Measurements from ENCODE around the gene TRMT61A. TPM values are rescaled to one million over a fixed set of nuclear protein-coding genes. Genes with fewer than 3 reads are reported as not detected.

Gene TRMT61A
- total and polyA plus RNA-seq, 2 of the 13 experiments (the other 11 are each of a cell fraction or from before 2014, with no cell fraction given), result 6.5 to 13.6 TPM

- H3K27me3 ChIP-seq (ENCODE audit: control insufficient read depth in 1 of 2, insufficient read depth in 2 of 2, low read length in 2 of 2), result peaks cover 2 to 14% of the 10 kb centered on the region in 2 experiments; a peak in 2 of 5 replicates
- H4K20me1 ChIP-seq (ENCODE audit: insufficient read depth, low read length), result no peaks in the 10 kb centered on the region
- POLR2A ChIA-PET, result interaction anchor here (1.3 kb wide), 1 partner anchor 17 kb away, joined by 4 read pairs; no protein-coding TSS in a partner anchor
- H3K4me3 ChIP-seq (replicated peaks in 1 of 3; ENCODE audit: insufficient read depth in 1 of 3, low read depth in 2 of 3, low read length in 3 of 3), result no peak overlapping the region
- FAIRE-seq (no peak), DNase-seq (ENCODE audit: low spot score) (no peak), ATAC-seq (no peak)
- TF ChIP-seq AGO2 (optimal IDR thresholded peaks at IDR 0.05; ENCODE audit: low read depth, low read length) (peak; percentile 33), DZIP1 (CRISPR knock-in tag; IDR thresholded peaks at IDR 0.05) (no peak)
- TF ChIP-seq, protein P1, sequence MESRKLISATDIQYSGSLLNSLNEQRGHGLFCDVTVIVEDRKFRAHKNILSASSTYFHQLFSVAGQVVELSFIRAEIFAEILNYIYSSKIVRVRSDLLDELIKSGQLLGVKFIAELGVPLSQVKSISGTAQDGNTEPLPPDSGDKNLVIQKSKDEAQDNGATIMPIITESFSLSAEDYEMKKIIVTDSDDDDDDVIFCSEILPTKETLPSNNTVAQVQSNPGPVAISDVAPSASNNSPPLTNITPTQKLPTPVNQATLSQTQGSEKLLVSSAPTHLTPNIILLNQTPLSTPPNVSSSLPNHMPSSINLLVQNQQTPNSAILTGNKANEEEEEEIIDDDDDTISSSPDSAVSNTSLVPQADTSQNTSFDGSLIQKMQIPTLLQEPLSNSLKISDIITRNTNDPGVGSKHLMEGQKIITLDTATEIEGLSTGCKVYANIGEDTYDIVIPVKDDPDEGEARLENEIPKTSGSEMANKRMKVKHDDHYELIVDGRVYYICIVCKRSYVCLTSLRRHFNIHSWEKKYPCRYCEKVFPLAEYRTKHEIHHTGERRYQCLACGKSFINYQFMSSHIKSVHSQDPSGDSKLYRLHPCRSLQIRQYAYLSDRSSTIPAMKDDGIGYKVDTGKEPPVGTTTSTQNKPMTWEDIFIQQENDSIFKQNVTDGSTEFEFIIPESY (CRISPR knock-in tag; IDR thresholded peaks at IDR 0.05), result no peak
- no peaks in the 10 kb centered on the region for H3K9me3 ChIP-seq (ENCODE audit: low read length)
- intact Hi-C loops (cut with micrococcal nuclease; ENCODE audit: unreplicated experiment), result no loop called here
- WGBS (ENCODE audit: low lambda C conversion rate), result 64% methylated on average over 9 of the region's 29 CpGs
- CTCF ChIA-PET (ENCODE audit: low intra/inter-chr PET ratio, low total read pairs), result interaction anchor here (2.4 to 2.8 kb wide), 2 partner anchors 27 to 45 kb away, joined by 31 to 38 read pairs; no protein-coding TSS in a partner anchor
- H3K9ac ChIP-seq (ENCODE audit: insufficient read depth, low read depth, low read length), result no peak overlapping the region
- no peaks in the 10 kb centered on the region for H3K36me3 ChIP-seq (replicated peaks in 1 of 2; ENCODE audit: control insufficient read depth in 1 of 2, insufficient read depth in 2 of 2, low read length in 2 of 2)
- H3K27ac ChIP-seq (ENCODE audit: extremely low read length, insufficient read depth, low read length), result no peak overlapping the region
- BruUV-seq (replicated peaks), result no TSS peak
- no peaks in the 10 kb centered on the region for H3K79me2 ChIP-seq (ENCODE audit: insufficient read depth, low read length)
- H3K4me2 ChIP-seq (ENCODE audit: low read depth, low read length), result no peak overlapping the region
- no peak overlapping the region for H2AFZ ChIP-seq (ENCODE audit: low read length)
- in situ Hi-C loops (cut with HindIII; ENCODE audit: extremely low pct_ligation_motif_present, low pct_unique_long_range_greater_than_20kb), result loop anchor here (5.0 kb wide), 1 partner anchor 43 kb away; no protein-coding TSS in a partner anchor
- H3K4me1 ChIP-seq (ENCODE audit: insufficient read depth, low read length), result peaks cover 49% of the 10 kb centered on the region
Observed at GRCh38 chr14:103545219-103545914, 16.4 kb downstream of the TRMT61A start.
